ENCODE results near the gene TMEM182.

Gene TMEM182

GRCh38 chr2:102761763-102762162 lies at the start of gene TMEM182:
TMEM182 (plus strand) TSS chr2:102762031; CDS start chr2:102762218, 187 bp downstream.
- ChIA-PET POLR2A (no interaction called here), CTCF (interaction anchor here (0.7 to 7.4 kb wide), 3 partner anchors 9 to 45 kb away, joined by 3 to 65 read pairs (median 5); no protein-coding TSS in a partner anchor)
- H3K27ac ChIP-seq (ENCODE audit: extremely low read depth, low read depth, low read length): no peak within 1 kb of the TSS
- H3K9me3 ChIP-seq (ENCODE audit: control insufficient read depth, insufficient read depth, low read depth, low read length): no peaks in the 10 kb centered on the region
- peaks cover 0 to 4% of the 10 kb centered on the region in 2 experiments; a peak in 1 of 3 replicates for H3K36me3 ChIP-seq (ENCODE audit: control insufficient read depth in 2 of 2, insufficient read depth in 1 of 2, low read length in 2 of 2)
- no peak within 1 kb of the TSS for H3K4me3 ChIP-seq (ENCODE audit: low read depth, low read length)
- TF ChIP-seq ZBTB20 (tag by site-specific recombination; IDR thresholded peaks at IDR 0.05): no peak
- no peak for TF ChIP-seq ZNF398 (tag by site-specific recombination; IDR thresholded peaks at IDR 0.05)
- no peak for TF ChIP-seq ZNF629 (tag by site-specific recombination; IDR thresholded peaks at IDR 0.05)
- no peak for TF ChIP-seq OSR2 (tag by site-specific recombination; IDR thresholded peaks at IDR 0.05)
- no peak for TF ChIP-seq INSM2 (tag by site-specific recombination; IDR thresholded peaks at IDR 0.05)
- TF ChIP-seq ZNF112 (tag by site-specific recombination; IDR thresholded peaks at IDR 0.05): no peak
- no peak for TF ChIP-seq ZFP37 (tag by site-specific recombination; IDR thresholded peaks at IDR 0.05)
- TF ChIP-seq MYNN (tag by site-specific recombination; IDR thresholded peaks at IDR 0.05; ENCODE audit: borderline replicate concordance): no peak
- no peak for TF ChIP-seq REST (tag by site-specific recombination; IDR thresholded peaks at IDR 0.05)
- TF ChIP-seq ZBTB44 (tag by site-specific recombination; IDR thresholded peaks at IDR 0.05): no peak
- no peak for TF ChIP-seq ZNF311 (tag by site-specific recombination; IDR thresholded peaks at IDR 0.05; ENCODE audit: borderline replicate concordance)
- TF ChIP-seq ZNF148 (tag by site-specific recombination; IDR thresholded peaks at IDR 0.05; ENCODE audit: borderline replicate concordance): no peak
- no peak for TF ChIP-seq PRDM2 (tag by site-specific recombination; IDR thresholded peaks at IDR 0.05; ENCODE audit: borderline replicate concordance)
- no peak for TF ChIP-seq ZNF624 (tag by site-specific recombination; IDR thresholded peaks at IDR 0.05)
- no peaks in the 10 kb centered on the region for H3K4me1 ChIP-seq (ENCODE audit: control insufficient read depth, insufficient read depth, low read length)

Data from HEK293 (cell line).